ENCODE measurements around the gene EMC6. TPM values are rescaled to one million over a fixed set of nuclear protein-coding genes. Genes with fewer than 3 reads are reported as not detected.

EMC6 gene
- total RNA-seq, 1 donor: 15.5 TPM

- Histone ChIP-seq H3K27me3 (ENCODE audit: insufficient read depth, low read length) (no peaks in the 10 kb centered on the region), H3K9me3 (ENCODE audit: low read depth, low read length) (no peaks in the 10 kb centered on the region), H3K4me3 (ENCODE audit: low read length) (no peak overlapping the region), H3K4me1 (ENCODE audit: insufficient read depth, low read length) (peaks cover 10% of the 10 kb centered on the region)
Measured at GRCh38 chr17:3663102-3664011, 5.3 kb upstream of the EMC6 start.

- Histone ChIP-seq H3K4me3 (ENCODE audit: low read length) (no peak overlapping the region), H3K27me3 (ENCODE audit: insufficient read depth, low read length) (no peaks in the 10 kb centered on the region), H3K9me3 (ENCODE audit: low read depth, low read length) (no peaks in the 10 kb centered on the region)
Measured at GRCh38 chr17:3665834-3666233, 2.8 kb upstream of the EMC6 start.

DNA sequence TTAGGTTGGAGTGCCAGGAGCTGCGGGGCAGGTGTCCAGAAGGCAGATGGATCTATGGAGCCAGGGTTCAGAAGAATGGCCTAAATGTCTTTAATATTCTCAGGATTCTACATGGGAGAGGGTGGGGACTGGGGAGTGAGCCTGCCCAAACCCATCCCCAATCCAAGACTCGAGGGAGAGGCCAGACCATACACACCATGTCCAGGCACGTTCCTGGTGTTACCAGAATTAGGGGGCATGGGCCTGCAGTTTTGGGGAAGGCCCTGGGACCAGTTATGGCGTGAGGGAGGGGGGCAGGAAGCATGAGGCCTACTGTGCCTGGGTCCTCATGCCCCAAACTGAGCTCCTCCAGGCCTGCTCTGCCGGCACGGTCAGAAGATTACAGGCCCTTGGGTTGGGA lies 2.1 kb upstream of the EMC6 start:
- H3K4me1 ChIP-seq (ENCODE audit: insufficient read depth, low read length): peaks cover 24% of the 10 kb centered on the region
- no peaks in the 10 kb centered on the region for H3K27me3 ChIP-seq (ENCODE audit: insufficient read depth, low read length)
- no peaks in the 10 kb centered on the region for H3K9me3 ChIP-seq (ENCODE audit: low read depth, low read length)
- no peak overlapping the region for H3K4me3 ChIP-seq (ENCODE audit: low read length)

More at GRCh38 chr17:3665834-3666233, 2.8 kb upstream of the EMC6 start:
- peaks cover 24% of the 10 kb centered on the region for H3K4me1 ChIP-seq (ENCODE audit: insufficient read depth, low read length)

- peak overlapping the region; percentile 97 for H3K4me3 ChIP-seq (ENCODE audit: low read length)
- H3K27me3 ChIP-seq (ENCODE audit: insufficient read depth, low read length): no peaks in the 10 kb centered on the region
- H3K9me3 ChIP-seq (ENCODE audit: low read depth, low read length): no peaks in the 10 kb centered on the region
- H3K4me1 ChIP-seq (ENCODE audit: insufficient read depth, low read length): peaks cover 24% of the 10 kb centered on the region
Measured at GRCh38 chr17:3667366-3668278, 990 bp upstream of the EMC6 start.

- no peaks in the 10 kb centered on the region for H3K27me3 ChIP-seq (ENCODE audit: insufficient read depth, low read length)
- H3K4me3 ChIP-seq (ENCODE audit: low read length): peak overlapping the region; percentile 97
- H3K4me1 ChIP-seq (ENCODE audit: insufficient read depth, low read length): peaks cover 24% of the 10 kb centered on the region
- H3K9me3 ChIP-seq (ENCODE audit: low read depth, low read length): no peaks in the 10 kb centered on the region
Measured at GRCh38 chr17:3669085-3669347, 404 bp downstream of the EMC6 start.

DNA sequence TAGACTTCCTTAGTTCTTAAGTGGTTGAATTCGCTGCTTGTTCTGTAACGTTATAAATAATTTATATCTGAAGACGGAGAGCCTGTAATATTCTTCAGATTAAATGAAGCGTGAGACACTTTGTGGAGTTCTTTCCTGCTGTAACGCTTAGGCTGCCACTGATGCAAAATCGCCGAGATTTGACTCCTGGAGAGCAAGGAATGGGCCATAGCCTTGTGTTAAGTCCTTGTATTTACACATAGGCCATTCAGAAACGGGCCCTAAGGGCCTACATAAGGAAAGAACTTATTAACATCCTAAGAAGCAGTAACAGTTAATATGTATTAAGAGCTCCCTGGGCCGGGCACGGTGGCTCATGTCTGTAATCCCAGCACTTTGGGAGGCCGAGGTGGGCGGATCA lies 936 bp downstream of the EMC6 start:
- no peaks in the 10 kb centered on the region for H3K9me3 ChIP-seq (ENCODE audit: low read depth, low read length)
- H3K27me3 ChIP-seq (ENCODE audit: insufficient read depth, low read length): no peaks in the 10 kb centered on the region
- H3K4me3 ChIP-seq (ENCODE audit: low read length): peak overlapping the region; percentile 97

GRCh38 chr17:3672571-3672970 lies 4.0 kb downstream of the EMC6 start:
- Histone ChIP-seq H3K4me3 (ENCODE audit: low read length) (no peak overlapping the region), H3K9me3 (ENCODE audit: low read depth, low read length) (no peaks in the 10 kb centered on the region), H3K27me3 (ENCODE audit: insufficient read depth, low read length) (no peaks in the 10 kb centered on the region), H3K4me1 (ENCODE audit: insufficient read depth, low read length) (peaks cover 19% of the 10 kb centered on the region)

More for the DNA sequence above, 936 bp downstream of the EMC6 start:
- peaks cover 24% of the 10 kb centered on the region for H3K4me1 ChIP-seq (ENCODE audit: insufficient read depth, low read length)

DNA sequence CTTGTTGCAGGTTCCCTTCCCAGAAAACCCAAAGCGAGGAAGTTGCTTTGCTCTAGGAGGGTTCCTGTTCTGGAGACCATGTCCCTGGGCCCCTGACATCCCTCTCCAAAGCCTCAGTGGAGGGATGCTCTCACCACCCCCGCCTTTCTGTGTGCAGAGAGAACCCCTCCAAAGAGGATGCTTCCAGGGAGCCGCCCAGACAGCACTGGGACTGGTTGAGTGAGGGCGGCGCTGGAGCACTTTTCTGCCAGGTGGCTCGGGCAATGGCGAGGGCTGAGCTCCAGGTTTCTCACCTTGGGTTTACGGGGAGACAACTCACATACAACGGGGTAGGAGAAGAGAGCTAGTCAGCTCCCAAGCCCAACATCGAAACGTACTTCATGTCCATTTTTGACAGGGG lies 7.3 kb downstream of the EMC6 start:
- Histone ChIP-seq H3K4me3 (ENCODE audit: low read length) (no peak overlapping the region), H3K9me3 (ENCODE audit: low read depth, low read length) (no peaks in the 10 kb centered on the region), H3K4me1 (ENCODE audit: insufficient read depth, low read length) (peaks cover 8% of the 10 kb centered on the region), H3K27me3 (ENCODE audit: insufficient read depth, low read length) (no peaks in the 10 kb centered on the region)

DNA sequence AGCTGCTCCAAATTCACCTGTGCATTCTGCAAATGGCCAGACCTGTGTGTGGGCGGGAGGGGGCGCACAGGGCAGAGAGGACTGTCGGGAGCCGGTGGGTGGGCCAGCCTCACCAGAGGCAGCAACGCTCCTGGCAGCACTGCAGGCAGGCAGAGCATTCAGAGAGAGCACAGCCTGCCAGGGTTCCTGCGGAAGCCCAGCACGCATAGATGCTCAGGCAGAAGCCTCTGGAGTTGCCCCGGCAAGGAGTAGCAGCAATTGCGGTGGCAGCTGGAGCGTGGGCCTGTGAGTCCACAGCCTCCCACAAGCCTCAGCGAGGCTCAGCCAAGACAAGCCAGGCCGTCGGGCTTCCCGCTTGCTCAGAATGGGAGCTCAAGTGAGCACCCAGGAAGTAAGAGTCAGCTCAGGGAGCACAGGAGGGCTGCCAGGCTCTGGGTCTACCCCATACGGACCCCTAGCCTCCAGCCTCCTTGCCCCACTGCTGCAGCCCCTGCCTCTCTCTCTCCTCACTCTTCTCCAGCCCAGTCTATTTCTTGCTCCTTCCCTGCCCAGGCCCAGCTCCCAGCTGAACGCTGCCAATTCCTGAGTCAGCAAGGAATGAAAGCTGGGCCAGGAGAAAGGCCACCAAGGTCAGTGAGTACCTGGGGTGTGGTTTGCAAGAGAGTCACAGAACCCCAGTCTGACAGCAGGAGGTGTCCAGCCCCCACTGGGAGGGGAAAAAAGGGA lies 9.6 kb downstream of the EMC6 start:
- Histone ChIP-seq H3K27me3 (ENCODE audit: insufficient read depth, low read length) (no peaks in the 10 kb centered on the region), H3K4me1 (ENCODE audit: insufficient read depth, low read length) (peaks cover 13% of the 10 kb centered on the region), H3K4me3 (ENCODE audit: low read length) (no peak overlapping the region)

DNA sequence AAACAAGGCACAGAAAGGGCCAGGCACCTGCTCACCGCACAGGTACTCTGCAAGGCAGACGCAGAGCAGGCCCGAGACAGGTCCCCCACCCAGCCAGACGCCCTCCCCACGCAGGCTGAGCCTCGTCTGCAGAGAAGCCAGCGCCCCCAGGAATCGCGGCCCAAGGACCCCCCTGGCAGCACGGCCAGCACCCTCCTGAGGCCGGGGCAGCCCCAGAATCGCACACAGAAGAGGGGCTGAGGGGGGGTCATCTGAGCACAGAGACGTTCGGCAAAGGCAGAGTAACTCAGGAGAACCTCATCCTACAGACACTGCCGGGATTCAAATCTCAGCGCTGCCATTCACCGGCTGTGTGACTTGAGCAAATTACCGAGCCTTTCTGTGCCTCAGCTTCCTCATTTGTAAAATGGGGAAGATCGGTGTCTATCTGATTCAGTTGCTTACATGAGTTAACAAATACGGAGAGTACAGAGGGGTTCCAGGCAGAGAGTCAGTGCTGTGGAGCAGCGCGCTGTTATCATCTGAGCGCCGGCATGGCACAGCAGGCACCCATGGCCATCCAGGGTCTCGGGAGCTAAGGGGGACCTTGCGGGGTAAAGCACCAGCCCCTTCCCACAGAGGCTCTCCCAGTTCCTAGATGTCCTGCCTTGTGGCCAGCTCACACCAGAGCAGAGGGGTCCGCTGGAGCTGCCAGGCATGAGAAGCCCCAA lies 10.4 kb downstream of the EMC6 start:
- H3K4me1 ChIP-seq (ENCODE audit: insufficient read depth, low read length): peaks cover 14% of the 10 kb centered on the region
- H3K27me3 ChIP-seq (ENCODE audit: insufficient read depth, low read length): no peaks in the 10 kb centered on the region
- H3K4me3 ChIP-seq (ENCODE audit: low read length): no peak overlapping the region
- H3K9me3 ChIP-seq (ENCODE audit: low read depth, low read length): no peaks in the 10 kb centered on the region

More for the DNA sequence above, 9.6 kb downstream of the EMC6 start:
- no peaks in the 10 kb centered on the region for H3K9me3 ChIP-seq (ENCODE audit: low read depth, low read length)

DNA sequence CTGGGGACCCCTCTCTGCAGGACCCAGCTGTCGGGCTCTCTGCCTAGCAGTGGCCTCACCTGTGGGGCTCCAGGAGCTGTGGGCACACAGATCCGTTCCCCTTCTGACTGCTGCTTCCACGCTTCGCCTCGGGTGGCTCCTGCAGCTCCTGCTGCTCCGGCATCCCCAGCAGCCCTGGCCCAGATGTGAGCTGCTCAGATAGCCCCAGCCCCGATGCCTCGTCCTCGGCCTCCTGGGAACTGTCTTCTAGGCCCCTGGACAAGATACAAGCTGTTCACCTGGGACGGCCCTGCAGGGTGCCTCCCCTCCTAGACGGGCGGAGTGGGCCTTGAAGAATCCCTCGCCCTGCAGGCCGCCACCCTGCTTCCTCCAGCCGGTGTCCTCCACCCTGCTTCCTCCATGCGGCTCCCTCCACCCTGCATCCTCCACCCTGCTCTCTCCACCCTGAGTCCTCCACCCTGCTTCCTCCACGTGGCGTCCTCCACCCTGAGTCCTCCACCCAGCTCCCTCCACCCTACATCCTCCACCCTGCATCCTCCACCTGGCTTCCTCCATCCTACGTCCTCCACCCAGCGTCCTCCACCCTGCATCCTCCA lies 11.0 kb downstream of the EMC6 start:
- Histone ChIP-seq H3K27me3 (ENCODE audit: insufficient read depth, low read length) (no peaks in the 10 kb centered on the region), H3K4me3 (ENCODE audit: low read length) (no peak overlapping the region), H3K4me1 (ENCODE audit: insufficient read depth, low read length) (peaks cover 14% of the 10 kb centered on the region), H3K9me3 (ENCODE audit: low read depth, low read length) (no peaks in the 10 kb centered on the region)

GRCh38 chr17:3681057-3681456 lies 12.4 kb downstream of the EMC6 start:
- no peak overlapping the region for H3K4me3 ChIP-seq (ENCODE audit: low read length)
- no peaks in the 10 kb centered on the region for H3K9me3 ChIP-seq (ENCODE audit: low read depth, low read length)

GRCh38 chr17:3681565-3681964 lies 13.0 kb downstream of the EMC6 start:
- peaks cover 14% of the 10 kb centered on the region for H3K4me1 ChIP-seq (ENCODE audit: insufficient read depth, low read length)
- H3K9me3 ChIP-seq (ENCODE audit: low read depth, low read length): no peaks in the 10 kb centered on the region
- no peak overlapping the region for H3K4me3 ChIP-seq (ENCODE audit: low read length)
- H3K27me3 ChIP-seq (ENCODE audit: insufficient read depth, low read length): no peaks in the 10 kb centered on the region

More at GRCh38 chr17:3681057-3681456, 12.4 kb downstream of the EMC6 start:
- Histone ChIP-seq H3K4me1 (ENCODE audit: insufficient read depth, low read length) (peaks cover 14% of the 10 kb centered on the region), H3K27me3 (ENCODE audit: insufficient read depth, low read length) (no peaks in the 10 kb centered on the region)

DNA sequence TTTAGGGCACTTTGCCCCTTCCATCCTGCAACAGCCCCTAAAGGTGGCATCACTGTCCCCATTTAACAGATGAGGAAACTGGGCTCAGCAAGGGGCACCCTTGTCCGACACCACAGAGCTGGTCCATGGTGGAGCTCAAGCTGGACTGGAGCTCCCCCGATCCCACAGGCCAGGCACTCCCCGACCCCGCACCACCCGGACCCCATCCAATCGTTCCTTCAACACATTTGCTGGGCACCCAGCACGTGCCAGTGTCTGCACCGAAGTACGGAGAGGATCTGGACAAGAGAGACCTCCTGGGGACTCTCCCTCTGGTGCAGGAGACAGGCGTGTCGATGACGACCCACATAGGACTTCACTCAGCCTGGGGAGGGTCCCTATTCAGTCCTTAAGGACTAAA lies 13.4 kb downstream of the EMC6 start:
- no peak overlapping the region for H3K4me3 ChIP-seq (ENCODE audit: low read length)
- peaks cover 14% of the 10 kb centered on the region for H3K4me1 ChIP-seq (ENCODE audit: insufficient read depth, low read length)
- no peaks in the 10 kb centered on the region for H3K27me3 ChIP-seq (ENCODE audit: insufficient read depth, low read length)
- H3K9me3 ChIP-seq (ENCODE audit: low read depth, low read length): no peaks in the 10 kb centered on the region
